Stimulated activated CD8-positive, alpha-beta memory T cell treated with anti-CD3 and anti-CD28 coated beads, Interleukin-15, amount 100 ng/mL, for 1 hour (primary cell): ENCODE results near the gene HABP2.

Experiments used
- DNase-seq: peaks from one replicate; pipeline ENCODE4 v3.0.0-alpha.2; 2020; ENCODE audit warnings: low read depth

HABP2 gene

GRCh38 chr10:113527211-113527906 is 25.5 kb upstream of the HABP2 start:
- DNase-seq = no peak

- DNase-seq = no peak
Observed at GRCh38 chr10:113528876-113529275, 24.0 kb upstream of the HABP2 start.

- no peak for DNase-seq
Observed at GRCh38 chr10:113529575-113529974, 23.3 kb upstream of the HABP2 start.

GRCh38 chr10:113530476-113530875 is 22.4 kb upstream of the HABP2 start:
- no peak for DNase-seq

GRCh38 chr10:113532724-113533123 is 20.1 kb upstream of the HABP2 start:
- no peak for DNase-seq

GRCh38 chr10:113533801-113534200 is 19.1 kb upstream of the HABP2 start:
- DNase-seq = no peak

- DNase-seq = no peak
Observed at GRCh38 chr10:113534423-113534822, 18.4 kb upstream of the HABP2 start.

GRCh38 chr10:113537672-113538071 is 15.2 kb upstream of the HABP2 start:
- no peak for DNase-seq

- DNase-seq = no peak
Observed at GRCh38 chr10:113538151-113538550, 14.7 kb upstream of the HABP2 start.

- no peak for DNase-seq
Observed at GRCh38 chr10:113539789-113540188, 13.1 kb upstream of the HABP2 start.

- no peak for DNase-seq
Observed at GRCh38 chr10:113540845-113541548, 11.9 kb upstream of the HABP2 start.

- DNase-seq = no peak
Observed at GRCh38 chr10:113541549-113541927, 11.3 kb upstream of the HABP2 start.

- DNase-seq = no peak
Observed at GRCh38 chr10:113543107-113543955, 9.5 kb upstream of the HABP2 start.

- no peak for DNase-seq
Observed at GRCh38 chr10:113544392-113544791, 8.5 kb upstream of the HABP2 start.

GRCh38 chr10:113547426-113547825 is 5.4 kb upstream of the HABP2 start:
- DNase-seq = no peak

- DNase-seq = no peak
Observed at GRCh38 chr10:113549856-113550255, 3.0 kb upstream of the HABP2 start.

GRCh38 chr10:113550365-113550764 is 2.5 kb upstream of the HABP2 start:
- DNase-seq = no peak

GRCh38 chr10:113552014-113552413 is 839 bp upstream of the HABP2 start:
- DNase-seq = no peak

- DNase-seq = no peak
Observed at GRCh38 chr10:113553149-113553548, 296 bp downstream of the HABP2 start.

GRCh38 chr10:113554214-113554613 is 1.4 kb downstream of the HABP2 start:
- DNase-seq = no peak

- DNase-seq = no peak
Observed at GRCh38 chr10:113555245-113555644, 2.4 kb downstream of the HABP2 start.

- DNase-seq = no peak
Observed at GRCh38 chr10:113555751-113556150, 2.9 kb downstream of the HABP2 start.

- no peak for DNase-seq
Observed at GRCh38 chr10:113557424-113557862, 4.6 kb downstream of the HABP2 start.
